H1 (cell line): ENCODE measurements around the gene TUBB2B. TPM values are rescaled to one million over a fixed set of nuclear protein-coding genes. Genes with fewer than 3 reads are reported as not detected.

ENCODE experiments used
- GTF2F1 ChIP-seq: IDR thresholded peaks from 2 replicates; pipeline ENCODE4 v1.6.1; 2012; ENCODE audit warnings: low read depth, low read length, improper control_type of control experiment, borderline replicate concordance
- JUN ChIP-seq: IDR thresholded peaks from 2 replicates; pipeline ENCODE4 v1.6.1; 2011; ENCODE audit warnings: low read depth, mild to moderate bottlenecking, improper control_type of control experiment, low read length
- RFX5 ChIP-seq: IDR thresholded peaks from 2 replicates; pipeline ENCODE4 v1.6.1; 2011; ENCODE audit warnings: low read depth, low read length, improper control_type of control experiment, borderline replicate concordance
- RXRA ChIP-seq: IDR thresholded peaks from 2 replicates; pipeline ENCODE4 v1.6.1; 2011; ENCODE audit warnings: low read depth, mild to moderate bottlenecking, low read length, moderate library complexity; ENCODE audit not compliant: insufficient read depth
- SIX5 ChIP-seq: IDR thresholded peaks from 2 replicates; pipeline ENCODE4 v1.6.1; 2011; ENCODE audit warnings: mild to moderate bottlenecking, low read depth, low read length
- SP1 ChIP-seq: IDR thresholded peaks from 2 replicates; pipeline ENCODE4 v1.6.1; 2011; ENCODE audit warnings: low read depth, low read length
- polyA plus RNA-seq, 7 experiments: library from polyadenylated mRNA; depleted of rRNA in 3 of 7; stranded (reverse) in 5 of 7; unstranded in 2 of 7; fragments of >200 nt in 5 of 7; fragments of 200-250 nt in 2 of 7; gene quantifications; 1 replicate in 5 of 7; 2 replicates in 1 of 7; 4 replicates in 1 of 7; pipeline versions ENCODE4 v1.2.1 to v1.2.3, GENCODE V29; 2011 to 2013; ENCODE audit warnings: missing spikeins in 2 of 7, mixed read lengths in 2 of 7
- total RNA-seq: library from RNA; stranded (reverse); fragmentation: NEBNext Ultra II Directional; extraction: Animal tissue kit (Norgen Biotek cat#: 25700); gene quantifications from 2 replicates; pipeline ENCODE4 v1.2.1, GENCODE V29; 2021
- TF ChIP-seq, protein P1 (sequence below): fragments of 300-600 bp; sonication (generic); IDR thresholded peaks from 2 replicates; pipeline ENCODE4 v1.7.1; 2012; ENCODE audit warnings: low read length, moderate library complexity, mild to moderate bottlenecking, inconsistent platforms; ENCODE audit not compliant: insufficient replicate concordance

The TUBB2B gene
- total and polyA plus RNA-seq, 2 of the 8 experiments (the other 6 are each of a cell fraction or from before 2014, with no cell fraction given) = 612 to 722 TPM

DNA sequence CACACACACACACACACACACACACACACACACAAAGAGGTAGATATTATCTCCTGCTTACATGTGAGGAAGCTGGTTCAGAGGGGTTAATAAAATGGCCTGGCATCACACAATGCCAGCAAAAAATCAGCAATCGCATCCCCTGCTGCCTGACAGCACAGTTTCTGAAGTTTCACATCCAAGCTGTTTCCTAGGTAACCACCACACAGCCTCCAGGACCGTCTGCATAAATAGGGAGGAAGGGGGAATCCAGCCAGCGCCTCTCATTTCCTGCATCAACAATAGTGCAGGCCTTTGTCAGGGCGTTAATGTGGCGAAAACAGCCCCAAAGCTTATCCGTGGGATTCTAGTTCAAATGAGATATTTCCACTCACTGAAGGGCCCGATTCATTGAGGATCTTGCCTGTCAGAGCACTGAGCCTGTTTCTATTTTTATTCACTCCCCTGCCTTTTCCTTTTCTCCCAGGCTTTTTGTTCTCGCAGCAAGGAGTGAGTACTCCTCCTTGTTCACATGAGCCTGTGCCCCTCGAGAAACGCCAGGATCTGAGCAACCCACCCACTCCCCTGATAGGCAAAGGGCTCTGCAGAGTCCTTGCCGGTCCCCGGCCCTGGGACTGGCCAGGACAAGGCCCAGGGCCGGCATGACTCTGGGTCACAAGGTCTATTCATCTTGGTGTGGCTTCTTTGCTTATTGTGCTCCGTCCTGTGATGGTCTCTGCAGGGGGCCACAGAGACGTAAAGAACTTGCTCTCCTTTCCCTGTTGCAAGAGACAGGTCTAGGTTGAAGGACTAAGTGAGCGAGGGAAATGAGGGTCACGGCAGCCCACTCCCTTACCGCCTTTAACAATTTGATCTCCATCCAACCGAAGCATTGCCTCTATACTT lies 32.7 kb downstream of the TUBB2B start (continued):
- TF ChIP-seq, protein P1, sequence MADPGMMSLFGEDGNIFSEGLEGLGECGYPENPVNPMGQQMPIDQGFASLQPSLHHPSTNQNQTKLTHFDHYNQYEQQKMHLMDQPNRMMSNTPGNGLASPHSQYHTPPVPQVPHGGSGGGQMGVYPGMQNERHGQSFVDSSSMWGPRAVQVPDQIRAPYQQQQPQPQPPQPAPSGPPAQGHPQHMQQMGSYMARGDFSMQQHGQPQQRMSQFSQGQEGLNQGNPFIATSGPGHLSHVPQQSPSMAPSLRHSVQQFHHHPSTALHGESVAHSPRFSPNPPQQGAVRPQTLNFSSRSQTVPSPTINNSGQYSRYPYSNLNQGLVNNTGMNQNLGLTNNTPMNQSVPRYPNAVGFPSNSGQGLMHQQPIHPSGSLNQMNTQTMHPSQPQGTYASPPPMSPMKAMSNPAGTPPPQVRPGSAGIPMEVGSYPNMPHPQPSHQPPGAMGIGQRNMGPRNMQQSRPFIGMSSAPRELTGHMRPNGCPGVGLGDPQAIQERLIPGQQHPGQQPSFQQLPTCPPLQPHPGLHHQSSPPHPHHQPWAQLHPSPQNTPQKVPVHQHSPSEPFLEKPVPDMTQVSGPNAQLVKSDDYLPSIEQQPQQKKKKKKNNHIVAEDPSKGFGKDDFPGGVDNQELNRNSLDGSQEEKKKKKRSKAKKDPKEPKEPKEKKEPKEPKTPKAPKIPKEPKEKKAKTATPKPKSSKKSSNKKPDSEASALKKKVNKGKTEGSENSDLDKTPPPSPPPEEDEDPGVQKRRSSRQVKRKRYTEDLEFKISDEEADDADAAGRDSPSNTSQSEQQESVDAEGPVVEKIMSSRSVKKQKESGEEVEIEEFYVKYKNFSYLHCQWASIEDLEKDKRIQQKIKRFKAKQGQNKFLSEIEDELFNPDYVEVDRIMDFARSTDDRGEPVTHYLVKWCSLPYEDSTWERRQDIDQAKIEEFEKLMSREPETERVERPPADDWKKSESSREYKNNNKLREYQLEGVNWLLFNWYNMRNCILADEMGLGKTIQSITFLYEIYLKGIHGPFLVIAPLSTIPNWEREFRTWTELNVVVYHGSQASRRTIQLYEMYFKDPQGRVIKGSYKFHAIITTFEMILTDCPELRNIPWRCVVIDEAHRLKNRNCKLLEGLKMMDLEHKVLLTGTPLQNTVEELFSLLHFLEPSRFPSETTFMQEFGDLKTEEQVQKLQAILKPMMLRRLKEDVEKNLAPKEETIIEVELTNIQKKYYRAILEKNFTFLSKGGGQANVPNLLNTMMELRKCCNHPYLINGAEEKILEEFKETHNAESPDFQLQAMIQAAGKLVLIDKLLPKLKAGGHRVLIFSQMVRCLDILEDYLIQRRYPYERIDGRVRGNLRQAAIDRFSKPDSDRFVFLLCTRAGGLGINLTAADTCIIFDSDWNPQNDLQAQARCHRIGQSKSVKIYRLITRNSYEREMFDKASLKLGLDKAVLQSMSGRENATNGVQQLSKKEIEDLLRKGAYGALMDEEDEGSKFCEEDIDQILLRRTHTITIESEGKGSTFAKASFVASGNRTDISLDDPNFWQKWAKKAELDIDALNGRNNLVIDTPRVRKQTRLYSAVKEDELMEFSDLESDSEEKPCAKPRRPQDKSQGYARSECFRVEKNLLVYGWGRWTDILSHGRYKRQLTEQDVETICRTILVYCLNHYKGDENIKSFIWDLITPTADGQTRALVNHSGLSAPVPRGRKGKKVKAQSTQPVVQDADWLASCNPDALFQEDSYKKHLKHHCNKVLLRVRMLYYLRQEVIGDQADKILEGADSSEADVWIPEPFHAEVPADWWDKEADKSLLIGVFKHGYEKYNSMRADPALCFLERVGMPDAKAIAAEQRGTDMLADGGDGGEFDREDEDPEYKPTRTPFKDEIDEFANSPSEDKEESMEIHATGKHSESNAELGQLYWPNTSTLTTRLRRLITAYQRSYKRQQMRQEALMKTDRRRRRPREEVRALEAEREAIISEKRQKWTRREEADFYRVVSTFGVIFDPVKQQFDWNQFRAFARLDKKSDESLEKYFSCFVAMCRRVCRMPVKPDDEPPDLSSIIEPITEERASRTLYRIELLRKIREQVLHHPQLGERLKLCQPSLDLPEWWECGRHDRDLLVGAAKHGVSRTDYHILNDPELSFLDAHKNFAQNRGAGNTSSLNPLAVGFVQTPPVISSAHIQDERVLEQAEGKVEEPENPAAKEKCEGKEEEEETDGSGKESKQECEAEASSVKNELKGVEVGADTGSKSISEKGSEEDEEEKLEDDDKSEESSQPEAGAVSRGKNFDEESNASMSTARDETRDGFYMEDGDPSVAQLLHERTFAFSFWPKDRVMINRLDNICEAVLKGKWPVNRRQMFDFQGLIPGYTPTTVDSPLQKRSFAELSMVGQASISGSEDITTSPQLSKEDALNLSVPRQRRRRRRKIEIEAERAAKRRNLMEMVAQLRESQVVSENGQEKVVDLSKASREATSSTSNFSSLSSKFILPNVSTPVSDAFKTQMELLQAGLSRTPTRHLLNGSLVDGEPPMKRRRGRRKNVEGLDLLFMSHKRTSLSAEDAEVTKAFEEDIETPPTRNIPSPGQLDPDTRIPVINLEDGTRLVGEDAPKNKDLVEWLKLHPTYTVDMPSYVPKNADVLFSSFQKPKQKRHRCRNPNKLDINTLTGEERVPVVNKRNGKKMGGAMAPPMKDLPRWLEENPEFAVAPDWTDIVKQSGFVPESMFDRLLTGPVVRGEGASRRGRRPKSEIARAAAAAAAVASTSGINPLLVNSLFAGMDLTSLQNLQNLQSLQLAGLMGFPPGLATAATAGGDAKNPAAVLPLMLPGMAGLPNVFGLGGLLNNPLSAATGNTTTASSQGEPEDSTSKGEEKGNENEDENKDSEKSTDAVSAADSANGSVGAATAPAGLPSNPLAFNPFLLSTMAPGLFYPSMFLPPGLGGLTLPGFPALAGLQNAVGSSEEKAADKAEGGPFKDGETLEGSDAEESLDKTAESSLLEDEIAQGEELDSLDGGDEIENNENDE = no peak
- no peak for TF ChIP-seq GTF2F1
- no peak for TF ChIP-seq SP1
- no peak for TF ChIP-seq RXRA
- no peak for TF ChIP-seq JUN
- no peak for TF ChIP-seq SIX5
- no peak for TF ChIP-seq RFX5
